HG03108 (cell line): Measurements from ENCODE around the gene GABRA4.

Experiments
- ATAC-seq: cut with Tn5 transposase; IDR thresholded peaks from one replicate; pipeline ENCODE4 v1.9.1; 2021; ENCODE audit warnings: moderate library complexity; ENCODE audit not compliant: unreplicated experiment

The GABRA4 gene

GRCh38 chr4:46931981-46932380 lies 61.4 kb downstream of the GABRA4 start:
- ATAC-seq = no peak

- no peak for ATAC-seq
These were observed 62.5 kb downstream of the GABRA4 start for GRCh38 chr4:46930891-46931290.

- no peak for ATAC-seq
These were observed 66.2 kb downstream of the GABRA4 start for GRCh38 chr4:46927201-46927600.

- ATAC-seq = no peak
These were observed 68.4 kb downstream of the GABRA4 start for GRCh38 chr4:46924789-46925529.

- ATAC-seq = no peak
These were observed 71.2 kb downstream of the GABRA4 start for GRCh38 chr4:46922205-46922604.

GRCh38 chr4:46909078-46909477 lies 84.3 kb downstream of the GABRA4 start, which contains the start of gene COX7B2:
Gene COX7B2, minus strand, starts transcription at chr4:46909245. Its CDS starts 174,053 bp downstream, at chr4:46735192.
- no peak for ATAC-seq

GRCh38 chr4:46908148-46908547 lies 85.2 kb downstream of the GABRA4 start:
- ATAC-seq = no peak

GRCh38 chr4:46900082-46900481 lies 93.3 kb downstream of the GABRA4 start:
- no peak for ATAC-seq

GRCh38 chr4:46894826-46895225 lies 98.6 kb downstream of the GABRA4 start:
- ATAC-seq = no peak

GRCh38 chr4:46890056-46890455 lies 103.3 kb downstream of the GABRA4 start:
- ATAC-seq = no peak

GRCh38 chr4:46889410-46889809 lies 104.0 kb downstream of the GABRA4 start:
- no peak for ATAC-seq

- ATAC-seq = no peak
These were observed 106.7 kb downstream of the GABRA4 start for GRCh38 chr4:46886711-46887110.

- no peak for ATAC-seq
These were observed 114.7 kb downstream of the GABRA4 start for GRCh38 chr4:46878641-46879040.

GRCh38 chr4:46874811-46875210 lies 118.6 kb downstream of the GABRA4 start:
- no peak for ATAC-seq

GRCh38 chr4:46870411-46870810 lies 123.0 kb downstream of the GABRA4 start:
- no peak for ATAC-seq
